HepG2 (cell line): ENCODE measurements around the gene CEP131. TPM values are rescaled to one million over a fixed set of nuclear protein-coding genes. Genes with fewer than 3 reads are reported as not detected.

Source experiments
- CCDC6 ChIP-seq: sonication (generic); formaldehyde crosslinking; IDR thresholded peaks from 2 replicates; pipeline ENCODE4 v1.8.1; 2022; ENCODE audit warnings: mild to moderate bottlenecking, missing genetic modification reagents, moderate library complexity
- CHCHD3 ChIP-seq: sonication (generic); formaldehyde crosslinking; IDR thresholded peaks from 2 replicates; pipeline ENCODE4 v1.8.0; 2022; ENCODE audit warnings: mild to moderate bottlenecking, missing genetic modification reagents, moderate library complexity
- ETV6 ChIP-seq: sonication (generic); formaldehyde crosslinking; conservative IDR thresholded peaks from 2 replicates; pipeline ENCODE4 v1.4.0; 2020; ENCODE audit warnings: missing genetic modification reagents
- FOXK1 ChIP-seq: sonication (generic); formaldehyde crosslinking; IDR thresholded peaks from 2 replicates; pipeline ENCODE4 v1.4.0; 2020; ENCODE audit warnings: low read depth, missing genetic modification reagents, borderline replicate concordance
- KAT7 ChIP-seq: IDR thresholded peaks from 2 replicates; pipeline ENCODE4 v1.6.1; 2018; ENCODE audit warnings: borderline replicate concordance, missing compliant biosample characterization
- KDM2A ChIP-seq: sonication (generic); formaldehyde crosslinking; IDR thresholded peaks from 2 replicates; pipeline ENCODE4 v1.4.0; 2020; ENCODE audit warnings: low read depth, missing genetic modification reagents, borderline replicate concordance
- SIX4 ChIP-seq: sonication (generic); formaldehyde crosslinking; IDR thresholded peaks from 2 replicates; pipeline ENCODE4 v1.4.0; 2020; ENCODE audit warnings: missing genetic modification reagents
- TAF1 ChIP-seq: sonication (generic); formaldehyde crosslinking; IDR thresholded peaks from 2 replicates; pipeline ENCODE4 v1.4.0; 2020; ENCODE audit warnings: missing genetic modification reagents
- ZNF205 ChIP-seq: IDR thresholded peaks from 2 replicates; pipeline ENCODE4 v1.6.1; 2018; ENCODE audit warnings: missing biosample characterization, missing genetic modification reagents
- ZNF296 ChIP-seq: sonication (generic); formaldehyde crosslinking; conservative IDR thresholded peaks from 2 replicates; pipeline ENCODE4 v1.5.0; 2020; ENCODE audit warnings: mild to moderate bottlenecking, missing genetic modification reagents
- ZNF501 ChIP-seq: sonication (generic); formaldehyde crosslinking; IDR thresholded peaks from 2 replicates; pipeline ENCODE4 v1.5.1; 2020; ENCODE audit warnings: mild to moderate bottlenecking, moderate library complexity, missing genetic modification reagents
- ZNF670 ChIP-seq: sonication (generic); formaldehyde crosslinking; IDR thresholded peaks from 2 replicates; pipeline ENCODE4 v1.8.0; 2022; ENCODE audit warnings: mild to moderate bottlenecking, missing genetic modification reagents, borderline replicate concordance
- ZNF775 ChIP-seq: sonication (generic); formaldehyde crosslinking; IDR thresholded peaks from 2 replicates; pipeline ENCODE4 v1.4.0; 2020; ENCODE audit warnings: missing genetic modification reagents, mild to moderate bottlenecking, moderate library complexity, borderline replicate concordance
- polyA plus RNA-seq, 8 experiments: library from polyadenylated mRNA; depleted of rRNA in 3 of 8; stranded (reverse) in 7 of 8; unstranded in 1 of 8; fragments of >200 nt; fragmentation: Illumina TruSeq in 4 of 8; extraction: Trizol in 4 of 8; gene quantifications; 2 replicates each; pipeline versions ENCODE4 v1.2.1 to v1.2.3, GENCODE V29; 2011 to 2016; ENCODE audit warnings: low read depth in 4 of 8, missing spikeins in 1 of 8, mixed read lengths in 1 of 8; ENCODE audit not compliant: insufficient read depth in 1 of 8
- total RNA-seq, 5 experiments: library from RNA; depleted of rRNA; stranded (reverse); fragments of >200 nt; fragmentation: Illumina TruSeq; extraction: Trizol; gene quantifications; 2 replicates each; pipeline ENCODE4 v1.2.3, GENCODE V29; 2016; ENCODE audit warnings: low read depth in 1 of 5
- TF ChIP-seq, protein P1 (sequence below): sonication (generic); formaldehyde crosslinking; IDR thresholded peaks from 2 replicates; pipeline ENCODE4 v1.5.0; 2020; ENCODE audit warnings: missing genetic modification reagents
- TF ChIP-seq, protein P2 (sequence below): sonication (generic); formaldehyde crosslinking; IDR thresholded peaks from 2 replicates; pipeline ENCODE4 v1.4.0; 2020; ENCODE audit warnings: missing genetic modification reagents, borderline replicate concordance
- TF ChIP-seq, protein P3 (sequence below): sonication (generic); formaldehyde crosslinking; IDR thresholded peaks from 2 replicates; pipeline ENCODE4 v1.4.0; 2020; ENCODE audit warnings: missing genetic modification reagents, borderline replicate concordance
- TF ChIP-seq, protein P4 (sequence below): sonication (generic); formaldehyde crosslinking; IDR thresholded peaks from 2 replicates; pipeline ENCODE4 v1.5.0; 2020; ENCODE audit warnings: missing genetic modification reagents

Gene CEP131
- total and polyA plus RNA-seq, 2 of the 13 experiments (the other 11 are each of a cell fraction or from before 2014, with no cell fraction given), result 5.0 to 16.8 TPM

DNA sequence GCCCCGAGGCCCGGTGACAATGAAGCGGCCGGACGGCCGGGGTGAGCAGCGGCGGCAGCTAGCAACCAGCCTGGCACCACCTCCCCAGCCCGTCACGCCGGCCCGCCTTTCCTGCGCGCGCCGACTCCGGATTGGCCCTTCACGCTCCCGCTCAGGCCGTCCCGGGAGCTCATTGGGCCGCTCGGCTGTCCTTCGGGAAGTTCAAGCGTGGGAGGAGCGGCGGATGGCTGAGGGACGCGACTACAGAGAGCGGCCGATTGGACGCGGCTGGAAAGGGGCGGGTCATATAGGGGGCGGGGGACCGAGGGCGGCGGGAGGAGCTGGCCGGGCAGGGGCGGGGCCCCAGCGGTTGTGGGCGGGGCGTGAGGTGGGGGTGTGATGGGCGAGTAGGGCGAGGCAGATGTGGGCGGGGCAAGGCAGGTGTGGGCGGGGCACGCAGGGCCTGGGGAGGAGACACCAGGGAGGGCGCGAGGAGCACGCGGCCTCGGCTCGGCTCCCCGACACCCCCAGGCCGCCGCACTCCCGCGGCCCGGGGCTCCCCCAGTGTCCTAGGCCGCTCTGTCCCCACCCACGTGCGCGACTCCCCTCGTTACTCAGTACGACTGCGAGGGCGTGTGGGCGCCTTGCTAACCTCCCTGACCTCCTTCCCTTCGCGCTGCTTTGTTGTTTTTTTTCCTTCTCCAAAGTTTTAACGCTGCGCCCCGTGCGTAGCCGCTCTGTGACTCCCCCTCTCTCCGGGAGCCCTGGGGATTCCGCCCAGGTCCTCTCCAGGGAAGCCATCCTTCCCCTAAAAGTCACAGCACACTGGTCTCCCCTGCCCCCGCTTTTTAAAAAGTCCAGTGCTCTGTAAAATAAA lies at the start of gene CEP131 (continued):
- TF ChIP-seq ZNF775 (CRISPR knock-in tag), result no peak
- no peak; the same call in 1 of the 2 replicates for TF ChIP-seq SIX4 (CRISPR knock-in tag)
- TF ChIP-seq, protein P1, sequence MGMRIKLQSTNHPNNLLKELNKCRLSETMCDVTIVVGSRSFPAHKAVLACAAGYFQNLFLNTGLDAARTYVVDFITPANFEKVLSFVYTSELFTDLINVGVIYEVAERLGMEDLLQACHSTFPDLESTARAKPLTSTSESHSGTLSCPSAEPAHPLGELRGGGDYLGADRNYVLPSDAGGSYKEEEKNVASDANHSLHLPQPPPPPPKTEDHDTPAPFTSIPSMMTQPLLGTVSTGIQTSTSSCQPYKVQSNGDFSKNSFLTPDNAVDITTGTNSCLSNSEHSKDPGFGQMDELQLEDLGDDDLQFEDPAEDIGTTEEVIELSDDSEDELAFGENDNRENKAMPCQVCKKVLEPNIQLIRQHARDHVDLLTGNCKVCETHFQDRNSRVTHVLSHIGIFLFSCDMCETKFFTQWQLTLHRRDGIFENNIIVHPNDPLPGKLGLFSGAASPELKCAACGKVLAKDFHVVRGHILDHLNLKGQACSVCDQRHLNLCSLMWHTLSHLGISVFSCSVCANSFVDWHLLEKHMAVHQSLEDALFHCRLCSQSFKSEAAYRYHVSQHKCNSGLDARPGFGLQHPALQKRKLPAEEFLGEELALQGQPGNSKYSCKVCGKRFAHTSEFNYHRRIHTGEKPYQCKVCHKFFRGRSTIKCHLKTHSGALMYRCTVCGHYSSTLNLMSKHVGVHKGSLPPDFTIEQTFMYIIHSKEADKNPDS (CRISPR knock-in tag), result no peak
- no peak for TF ChIP-seq CHCHD3 (CRISPR knock-in tag)
- TF ChIP-seq, protein P2, sequence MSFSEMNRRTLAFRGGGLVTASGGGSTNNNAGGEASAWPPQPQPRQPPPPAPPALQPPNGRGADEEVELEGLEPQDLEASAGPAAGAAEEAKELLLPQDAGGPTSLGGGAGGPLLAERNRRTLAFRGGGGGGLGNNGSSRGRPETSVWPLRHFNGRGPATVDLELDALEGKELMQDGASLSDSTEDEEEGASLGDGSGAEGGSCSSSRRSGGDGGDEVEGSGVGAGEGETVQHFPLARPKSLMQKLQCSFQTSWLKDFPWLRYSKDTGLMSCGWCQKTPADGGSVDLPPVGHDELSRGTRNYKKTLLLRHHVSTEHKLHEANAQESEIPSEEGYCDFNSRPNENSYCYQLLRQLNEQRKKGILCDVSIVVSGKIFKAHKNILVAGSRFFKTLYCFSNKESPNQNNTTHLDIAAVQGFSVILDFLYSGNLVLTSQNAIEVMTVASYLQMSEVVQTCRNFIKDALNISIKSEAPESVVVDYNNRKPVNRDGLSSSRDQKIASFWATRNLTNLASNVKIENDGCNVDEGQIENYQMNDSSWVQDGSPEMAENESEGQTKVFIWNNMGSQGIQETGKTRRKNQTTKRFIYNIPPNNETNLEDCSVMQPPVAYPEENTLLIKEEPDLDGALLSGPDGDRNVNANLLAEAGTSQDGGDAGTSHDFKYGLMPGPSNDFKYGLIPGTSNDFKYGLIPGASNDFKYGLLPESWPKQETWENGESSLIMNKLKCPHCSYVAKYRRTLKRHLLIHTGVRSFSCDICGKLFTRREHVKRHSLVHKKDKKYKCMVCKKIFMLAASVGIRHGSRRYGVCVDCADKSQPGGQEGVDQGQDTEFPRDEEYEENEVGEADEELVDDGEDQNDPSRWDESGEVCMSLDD (CRISPR knock-in tag), result peak; percentile 78
- peak; percentile 70; the same call in 1 of the 2 replicates for TF ChIP-seq CCDC6 (CRISPR knock-in tag)
- peak; percentile 75 for TF ChIP-seq KDM2A (CRISPR knock-in tag)
- TF ChIP-seq ETV6 (CRISPR knock-in tag), result peak; percentile 57; the same call in 1 of the 2 replicates
- TF ChIP-seq ZNF205 (CRISPR knock-in tag), result no peak
- peak; percentile 16; the same call in 1 of the 2 replicates for TF ChIP-seq FOXK1 (CRISPR knock-in tag)
- TF ChIP-seq ZNF296 (CRISPR knock-in tag), result 0 out of 2 replicates have a peak, but pooled peaks have one; percentile 67
- no peak for TF ChIP-seq ZNF501 (CRISPR knock-in tag)
- peak; percentile 76; the same call in 1 of the 2 replicates for TF ChIP-seq ZNF670 (CRISPR knock-in tag)
- TF ChIP-seq, protein P3, sequence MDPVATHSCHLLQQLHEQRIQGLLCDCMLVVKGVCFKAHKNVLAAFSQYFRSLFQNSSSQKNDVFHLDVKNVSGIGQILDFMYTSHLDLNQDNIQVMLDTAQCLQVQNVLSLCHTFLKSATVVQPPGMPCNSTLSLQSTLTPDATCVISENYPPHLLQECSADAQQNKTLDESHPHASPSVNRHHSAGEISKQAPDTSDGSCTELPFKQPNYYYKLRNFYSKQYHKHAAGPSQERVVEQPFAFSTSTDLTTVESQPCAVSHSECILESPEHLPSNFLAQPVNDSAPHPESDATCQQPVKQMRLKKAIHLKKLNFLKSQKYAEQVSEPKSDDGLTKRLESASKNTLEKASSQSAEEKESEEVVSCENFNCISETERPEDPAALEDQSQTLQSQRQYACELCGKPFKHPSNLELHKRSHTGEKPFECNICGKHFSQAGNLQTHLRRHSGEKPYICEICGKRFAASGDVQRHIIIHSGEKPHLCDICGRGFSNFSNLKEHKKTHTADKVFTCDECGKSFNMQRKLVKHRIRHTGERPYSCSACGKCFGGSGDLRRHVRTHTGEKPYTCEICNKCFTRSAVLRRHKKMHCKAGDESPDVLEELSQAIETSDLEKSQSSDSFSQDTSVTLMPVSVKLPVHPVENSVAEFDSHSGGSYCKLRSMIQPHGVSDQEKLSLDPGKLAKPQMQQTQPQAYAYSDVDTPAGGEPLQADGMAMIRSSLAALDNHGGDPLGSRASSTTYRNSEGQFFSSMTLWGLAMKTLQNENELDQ (CRISPR knock-in tag), result no peak
- TF ChIP-seq TAF1, result peak; percentile 39; the same call in 1 of the 2 replicates
- no peak; the same call in 1 of the 2 replicates for TF ChIP-seq KAT7 (CRISPR knock-in tag)
- TF ChIP-seq, protein P4, sequence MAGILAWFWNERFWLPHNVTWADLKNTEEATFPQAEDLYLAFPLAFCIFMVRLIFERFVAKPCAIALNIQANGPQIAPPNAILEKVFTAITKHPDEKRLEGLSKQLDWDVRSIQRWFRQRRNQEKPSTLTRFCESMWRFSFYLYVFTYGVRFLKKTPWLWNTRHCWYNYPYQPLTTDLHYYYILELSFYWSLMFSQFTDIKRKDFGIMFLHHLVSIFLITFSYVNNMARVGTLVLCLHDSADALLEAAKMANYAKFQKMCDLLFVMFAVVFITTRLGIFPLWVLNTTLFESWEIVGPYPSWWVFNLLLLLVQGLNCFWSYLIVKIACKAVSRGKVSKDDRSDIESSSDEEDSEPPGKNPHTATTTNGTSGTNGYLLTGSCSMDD (CRISPR knock-in tag), result no peak; the same call in 1 of the 2 replicates
